ENCODE data around the gene MYADML2.

DNA sequence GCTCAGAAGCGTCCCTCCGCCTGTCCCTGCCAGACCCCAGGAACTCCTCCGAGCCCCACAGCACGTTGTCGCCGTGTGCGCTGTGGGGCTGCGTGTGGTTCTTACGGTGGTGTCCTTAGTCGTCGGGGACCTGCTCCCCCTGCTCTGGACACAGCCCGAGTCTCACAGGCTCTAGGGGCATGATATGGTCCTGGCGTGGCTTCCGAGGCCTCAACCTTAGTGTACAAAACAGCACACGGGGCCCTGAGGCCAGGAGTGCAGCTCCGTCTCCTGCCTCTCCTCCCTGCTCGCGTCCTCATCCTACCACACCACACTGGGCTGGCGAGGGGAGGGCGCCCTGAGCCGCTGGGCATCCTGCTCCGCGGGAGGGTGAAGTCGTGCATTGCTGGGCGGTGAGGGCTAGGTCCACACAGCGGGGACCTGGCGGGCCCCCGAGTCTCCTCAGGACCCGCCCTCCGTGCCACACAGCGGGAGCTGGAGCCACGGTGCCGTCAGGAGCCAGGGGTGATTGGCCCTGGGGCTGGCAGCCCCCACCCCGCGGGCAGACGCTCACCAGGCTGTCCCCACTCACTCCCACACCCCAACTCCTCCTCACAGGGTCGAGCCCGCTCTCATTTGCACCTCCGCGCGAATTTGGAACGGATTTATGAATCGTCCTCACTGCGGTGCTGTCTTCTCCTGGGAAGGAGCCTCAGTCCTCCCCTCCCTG lies 18.3 kb downstream of the MYADML2 start:
- TF ChIP-seq, protein P1, sequence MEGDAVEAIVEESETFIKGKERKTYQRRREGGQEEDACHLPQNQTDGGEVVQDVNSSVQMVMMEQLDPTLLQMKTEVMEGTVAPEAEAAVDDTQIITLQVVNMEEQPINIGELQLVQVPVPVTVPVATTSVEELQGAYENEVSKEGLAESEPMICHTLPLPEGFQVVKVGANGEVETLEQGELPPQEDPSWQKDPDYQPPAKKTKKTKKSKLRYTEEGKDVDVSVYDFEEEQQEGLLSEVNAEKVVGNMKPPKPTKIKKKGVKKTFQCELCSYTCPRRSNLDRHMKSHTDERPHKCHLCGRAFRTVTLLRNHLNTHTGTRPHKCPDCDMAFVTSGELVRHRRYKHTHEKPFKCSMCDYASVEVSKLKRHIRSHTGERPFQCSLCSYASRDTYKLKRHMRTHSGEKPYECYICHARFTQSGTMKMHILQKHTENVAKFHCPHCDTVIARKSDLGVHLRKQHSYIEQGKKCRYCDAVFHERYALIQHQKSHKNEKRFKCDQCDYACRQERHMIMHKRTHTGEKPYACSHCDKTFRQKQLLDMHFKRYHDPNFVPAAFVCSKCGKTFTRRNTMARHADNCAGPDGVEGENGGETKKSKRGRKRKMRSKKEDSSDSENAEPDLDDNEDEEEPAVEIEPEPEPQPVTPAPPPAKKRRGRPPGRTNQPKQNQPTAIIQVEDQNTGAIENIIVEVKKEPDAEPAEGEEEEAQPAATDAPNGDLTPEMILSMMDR (IDR thresholded peaks at IDR 0.05), result no peak
- TF ChIP-seq EZH2phosphoT487 (IDR thresholded peaks at IDR 0.05) (no peak), EZH2 (IDR thresholded peaks at IDR 0.05) (no peak)

All from neural progenitor cell (in vitro differentiated cells).